ENCODE results near the gene MATN1. TPM values are rescaled to one million over a fixed set of nuclear protein-coding genes. Genes with fewer than 3 reads are reported as not detected.

The MATN1 gene
- total and polyA plus RNA-seq, 7 donors = 0.09 to 0.54 (median 0.36) TPM; not detected in 4

DNA sequence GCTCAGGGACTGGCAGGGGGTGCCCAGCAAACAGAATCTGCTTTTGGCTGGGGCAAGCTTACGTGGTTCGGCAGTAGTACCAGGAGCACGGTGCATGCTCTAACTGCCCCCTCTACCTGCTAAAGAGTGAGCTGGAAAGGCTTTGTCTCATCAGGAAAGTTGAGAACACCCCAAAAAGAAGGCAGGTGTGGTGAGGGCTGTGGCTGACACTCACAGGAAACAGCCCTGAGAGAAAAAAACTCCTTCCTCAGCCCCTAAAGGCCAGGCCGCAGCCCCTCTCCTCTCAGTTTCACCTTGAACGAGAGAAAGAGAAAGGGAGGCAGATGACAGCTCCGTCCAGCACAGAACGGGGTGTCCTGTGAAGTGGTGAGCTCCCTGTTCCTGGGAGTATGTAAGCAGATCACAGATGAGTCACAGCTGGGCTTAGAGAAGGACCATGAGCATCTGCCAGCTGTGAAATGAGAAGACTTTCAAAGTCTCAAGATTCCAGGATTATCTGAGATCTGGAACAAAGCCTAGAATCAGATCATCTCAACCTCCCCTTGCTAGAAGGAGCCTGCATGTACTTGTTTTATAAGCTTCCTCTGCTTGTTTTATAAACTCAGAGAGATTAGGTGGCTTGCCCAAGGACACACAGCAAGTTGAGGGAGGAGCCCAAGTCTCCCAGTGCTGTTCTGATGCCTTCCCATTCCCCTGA, 20.8 kb upstream of the MATN1 start:
- 47 to 76% methylated on average over 7 of the region's 7 CpGs for WGBS, 2 donors

DNA sequence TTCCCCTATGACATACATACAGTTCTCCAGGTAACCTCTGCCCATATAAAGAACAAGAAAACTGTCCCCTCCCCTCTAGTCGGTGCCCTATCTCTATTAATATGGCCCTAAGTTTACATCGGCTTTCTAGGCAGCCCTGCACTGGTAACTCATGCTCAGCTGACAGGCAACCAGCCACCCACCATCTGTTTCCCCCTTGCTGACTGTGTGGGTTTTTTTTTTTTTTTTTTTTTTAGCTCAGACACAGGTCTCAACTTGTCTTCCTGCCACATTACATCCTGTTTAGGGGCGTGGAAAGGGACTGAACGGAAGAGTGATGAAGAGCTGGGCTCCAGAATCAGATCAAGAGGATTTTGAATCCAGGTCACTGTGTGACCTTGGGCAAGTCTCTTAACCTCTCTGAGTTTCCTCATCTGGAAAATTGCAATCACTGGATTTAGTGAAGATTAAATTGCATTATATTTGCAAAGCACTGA, 20.2 kb upstream of the MATN1 start:
- TF ChIP-seq POLR2A (IDR thresholded peaks at IDR 0.05) (no peak), POLR2AphosphoS5 (IDR thresholded peaks at IDR 0.05) (no peak), EP300 (IDR thresholded peaks at IDR 0.05) (no peak)
- TF ChIP-seq, protein P1, sequence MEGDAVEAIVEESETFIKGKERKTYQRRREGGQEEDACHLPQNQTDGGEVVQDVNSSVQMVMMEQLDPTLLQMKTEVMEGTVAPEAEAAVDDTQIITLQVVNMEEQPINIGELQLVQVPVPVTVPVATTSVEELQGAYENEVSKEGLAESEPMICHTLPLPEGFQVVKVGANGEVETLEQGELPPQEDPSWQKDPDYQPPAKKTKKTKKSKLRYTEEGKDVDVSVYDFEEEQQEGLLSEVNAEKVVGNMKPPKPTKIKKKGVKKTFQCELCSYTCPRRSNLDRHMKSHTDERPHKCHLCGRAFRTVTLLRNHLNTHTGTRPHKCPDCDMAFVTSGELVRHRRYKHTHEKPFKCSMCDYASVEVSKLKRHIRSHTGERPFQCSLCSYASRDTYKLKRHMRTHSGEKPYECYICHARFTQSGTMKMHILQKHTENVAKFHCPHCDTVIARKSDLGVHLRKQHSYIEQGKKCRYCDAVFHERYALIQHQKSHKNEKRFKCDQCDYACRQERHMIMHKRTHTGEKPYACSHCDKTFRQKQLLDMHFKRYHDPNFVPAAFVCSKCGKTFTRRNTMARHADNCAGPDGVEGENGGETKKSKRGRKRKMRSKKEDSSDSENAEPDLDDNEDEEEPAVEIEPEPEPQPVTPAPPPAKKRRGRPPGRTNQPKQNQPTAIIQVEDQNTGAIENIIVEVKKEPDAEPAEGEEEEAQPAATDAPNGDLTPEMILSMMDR (IDR thresholded peaks at IDR 0.05) = no peak
- DNase-seq = no peak
- Histone ChIP-seq H3K27me3 (no peaks in the 10 kb centered on the region), H3K4me1 (no peaks in the 10 kb centered on the region), H3K4me3 (no peak overlapping the region), H3K9me3 (no peaks in the 10 kb centered on the region), H3K27ac (peak overlapping the region in 1 of 4 donors; percentile 30), H3K36me3 (no peaks in the 10 kb centered on the region)
- intact Hi-C loops (cut with DNase I) = no loop called here
- WGBS, 2 donors = 33 to 63% methylated on average over 4 of the region's 4 CpGs

More for the DNA sequence above, 20.8 kb upstream of the MATN1 start:
- intact Hi-C loops (cut with DNase I) = no loop called here
- peak overlapping the region in 1 of 4 donors; percentile 30 for H3K27ac ChIP-seq
- DNase-seq = no peak
- H3K4me3 ChIP-seq = no peak overlapping the region
- H3K9me3 ChIP-seq = no peaks in the 10 kb centered on the region
- H3K4me1 ChIP-seq = no peaks in the 10 kb centered on the region
- TF ChIP-seq, protein P1 (IDR thresholded peaks at IDR 0.05) = no peak
- TF ChIP-seq POLR2A (IDR thresholded peaks at IDR 0.05) = no peak
- no peak for TF ChIP-seq EP300 (IDR thresholded peaks at IDR 0.05)
- no peak for TF ChIP-seq POLR2AphosphoS5 (IDR thresholded peaks at IDR 0.05)
- no peaks in the 10 kb centered on the region for H3K36me3 ChIP-seq
- H3K27me3 ChIP-seq = no peaks in the 10 kb centered on the region

DNA sequence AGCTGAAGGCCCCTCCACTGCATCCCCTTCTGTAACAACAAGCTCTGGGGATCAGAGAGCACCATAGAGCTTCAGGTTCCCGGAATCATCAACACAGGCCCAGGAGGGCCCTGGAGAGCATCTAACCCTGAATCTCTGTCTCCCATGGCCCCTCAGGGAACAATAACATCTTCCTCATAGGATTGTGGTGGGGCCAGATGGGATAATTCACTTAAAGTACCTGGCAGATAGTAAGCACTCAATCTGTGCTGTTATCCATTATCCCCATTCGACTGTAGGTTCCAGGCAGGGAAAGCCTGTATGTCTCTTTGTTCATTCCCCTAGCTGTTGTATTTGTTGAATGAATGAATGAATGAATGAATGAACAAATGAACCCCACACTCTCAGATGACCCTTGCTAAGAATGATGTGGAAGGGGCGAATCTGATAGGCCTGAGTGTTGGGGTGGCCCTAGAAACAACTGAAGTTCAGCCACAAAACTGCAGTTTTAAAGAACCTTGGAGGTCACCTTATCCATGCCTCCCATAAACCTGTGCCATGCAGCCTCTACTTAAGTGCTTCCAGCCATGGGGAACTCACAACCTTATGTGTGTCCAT, 19.7 kb upstream of the MATN1 start:
- WGBS, 2 donors = 91 to 94% methylated on average over 3 of the region's 3 CpGs
- H3K36me3 ChIP-seq = no peaks in the 10 kb centered on the region
- no peaks in the 10 kb centered on the region for H3K4me1 ChIP-seq
- H3K9me3 ChIP-seq = no peaks in the 10 kb centered on the region
- intact Hi-C loops (cut with DNase I) = no loop called here
- no peak for TF ChIP-seq POLR2A (IDR thresholded peaks at IDR 0.05)
- TF ChIP-seq, protein P1 (IDR thresholded peaks at IDR 0.05) = no peak
- TF ChIP-seq EP300 (IDR thresholded peaks at IDR 0.05) = no peak
- TF ChIP-seq POLR2AphosphoS5 (IDR thresholded peaks at IDR 0.05) = no peak
- no peak overlapping the region for H3K27ac ChIP-seq
- no peak overlapping the region for H3K4me3 ChIP-seq
- H3K27me3 ChIP-seq = no peaks in the 10 kb centered on the region
- no peak for DNase-seq

DNA sequence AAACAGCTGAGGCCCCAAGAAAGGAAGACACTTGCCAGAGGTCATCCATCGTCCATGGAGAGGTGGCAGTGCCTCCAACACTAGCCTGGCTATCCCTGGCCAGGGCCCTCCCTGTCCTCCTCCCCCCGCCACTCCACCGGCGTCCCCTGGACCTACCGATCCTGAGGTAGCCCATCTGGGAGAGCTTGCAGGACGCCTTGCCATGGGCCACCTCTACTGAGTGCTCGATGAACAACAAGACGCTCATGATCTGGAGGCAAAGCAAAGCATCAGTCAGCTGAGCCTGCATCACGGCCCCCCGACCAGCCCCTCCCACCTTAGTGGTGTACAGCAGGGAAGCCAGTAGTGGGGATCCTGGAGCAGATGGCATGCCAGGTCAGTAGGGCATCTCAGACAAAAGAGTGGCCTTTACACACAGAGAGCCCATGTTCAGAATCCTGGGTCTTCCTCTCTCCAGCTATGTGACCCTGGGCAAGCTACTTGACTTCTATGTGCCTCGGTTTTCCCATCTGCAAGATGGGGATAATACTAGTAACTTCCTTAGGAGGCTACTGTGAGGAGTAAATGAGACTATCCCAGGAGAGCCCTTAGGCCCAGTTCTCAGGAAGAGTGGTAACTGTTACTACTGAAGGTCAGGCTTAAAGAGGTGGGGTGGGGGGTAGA, 19.0 kb upstream of the MATN1 start:
- no peaks in the 10 kb centered on the region for H3K9me3 ChIP-seq
- TF ChIP-seq EP300 (IDR thresholded peaks at IDR 0.05) (no peak), POLR2A (IDR thresholded peaks at IDR 0.05) (no peak), POLR2AphosphoS5 (IDR thresholded peaks at IDR 0.05) (no peak)
- TF ChIP-seq, protein P1 (IDR thresholded peaks at IDR 0.05) = no peak
- WGBS, 2 donors = 89 to 91% methylated on average over 11 of the region's 11 CpGs
- DNase-seq = no peak
- H3K4me3 ChIP-seq = no peak overlapping the region
- H3K27ac ChIP-seq = no peak overlapping the region
- intact Hi-C loops (cut with DNase I) = no loop called here
- H3K36me3 ChIP-seq = no peaks in the 10 kb centered on the region
- no peaks in the 10 kb centered on the region for H3K27me3 ChIP-seq
- no peaks in the 10 kb centered on the region for H3K4me1 ChIP-seq
